ENCODE data around the gene ZP4.
"Not testable (repeated sequence)": the region's sequence is repeated elsewhere in the genome, so short reads cannot be mapped to it uniquely, and the experiment has no call there.

ZP4 gene

DNA sequence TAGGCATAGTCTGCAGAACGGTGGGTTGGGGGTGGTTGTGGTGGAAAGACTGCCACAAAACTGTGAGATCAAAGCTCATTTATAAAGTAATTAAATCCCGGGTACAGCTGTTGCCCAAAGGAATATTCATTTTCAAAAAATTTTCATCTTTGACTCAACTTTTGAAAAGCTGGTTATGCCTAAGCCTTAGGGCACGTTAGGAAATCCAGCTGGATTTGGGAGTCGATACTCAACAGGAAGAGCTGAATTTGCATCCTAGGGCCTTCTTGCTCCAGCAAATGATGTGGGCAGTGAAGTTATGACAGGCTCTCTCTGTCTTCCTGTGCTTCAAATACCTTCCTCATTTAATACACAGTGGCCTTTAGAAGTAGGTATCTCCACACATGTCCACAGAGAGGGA, 31.7 kb downstream of the ZP4 start:
- no peak for DNase-seq (ENCODE audit: extremely low read depth, low read depth)
- H3K4me3 ChIP-seq (replicated peaks; ENCODE audit: low read depth, low read length): no peak overlapping the region
- TF ChIP-seq, protein P1, sequence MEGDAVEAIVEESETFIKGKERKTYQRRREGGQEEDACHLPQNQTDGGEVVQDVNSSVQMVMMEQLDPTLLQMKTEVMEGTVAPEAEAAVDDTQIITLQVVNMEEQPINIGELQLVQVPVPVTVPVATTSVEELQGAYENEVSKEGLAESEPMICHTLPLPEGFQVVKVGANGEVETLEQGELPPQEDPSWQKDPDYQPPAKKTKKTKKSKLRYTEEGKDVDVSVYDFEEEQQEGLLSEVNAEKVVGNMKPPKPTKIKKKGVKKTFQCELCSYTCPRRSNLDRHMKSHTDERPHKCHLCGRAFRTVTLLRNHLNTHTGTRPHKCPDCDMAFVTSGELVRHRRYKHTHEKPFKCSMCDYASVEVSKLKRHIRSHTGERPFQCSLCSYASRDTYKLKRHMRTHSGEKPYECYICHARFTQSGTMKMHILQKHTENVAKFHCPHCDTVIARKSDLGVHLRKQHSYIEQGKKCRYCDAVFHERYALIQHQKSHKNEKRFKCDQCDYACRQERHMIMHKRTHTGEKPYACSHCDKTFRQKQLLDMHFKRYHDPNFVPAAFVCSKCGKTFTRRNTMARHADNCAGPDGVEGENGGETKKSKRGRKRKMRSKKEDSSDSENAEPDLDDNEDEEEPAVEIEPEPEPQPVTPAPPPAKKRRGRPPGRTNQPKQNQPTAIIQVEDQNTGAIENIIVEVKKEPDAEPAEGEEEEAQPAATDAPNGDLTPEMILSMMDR (IDR thresholded peaks at IDR 0.05; ENCODE audit: low read depth, low read length, missing control alignments): no peak

DNA sequence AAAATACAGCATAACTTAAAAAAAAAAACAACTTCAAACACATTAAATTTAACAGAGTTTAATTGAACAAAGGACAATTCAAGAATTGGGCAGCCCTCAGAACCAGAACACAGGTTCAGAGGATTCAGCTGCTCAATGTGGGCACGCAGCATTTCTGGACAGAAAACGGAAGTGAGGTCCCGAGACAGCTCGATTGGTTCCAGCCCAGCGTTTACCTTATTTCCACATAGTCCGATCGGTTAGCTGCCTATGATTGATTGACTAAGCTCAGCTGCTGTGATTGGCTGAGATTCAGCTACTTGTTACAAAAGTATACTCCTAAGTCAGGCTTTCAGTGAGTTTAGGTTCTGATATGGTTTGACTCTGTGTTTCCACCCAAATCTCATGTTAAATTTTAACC, 33.3 kb downstream of the ZP4 start:
- no peak for DNase-seq (ENCODE audit: extremely low read depth, low read depth)
- no peak overlapping the region for H3K4me3 ChIP-seq (replicated peaks; ENCODE audit: low read depth, low read length)
- TF ChIP-seq, protein P1 (IDR thresholded peaks at IDR 0.05; ENCODE audit: low read depth, low read length, missing control alignments): no peak

DNA sequence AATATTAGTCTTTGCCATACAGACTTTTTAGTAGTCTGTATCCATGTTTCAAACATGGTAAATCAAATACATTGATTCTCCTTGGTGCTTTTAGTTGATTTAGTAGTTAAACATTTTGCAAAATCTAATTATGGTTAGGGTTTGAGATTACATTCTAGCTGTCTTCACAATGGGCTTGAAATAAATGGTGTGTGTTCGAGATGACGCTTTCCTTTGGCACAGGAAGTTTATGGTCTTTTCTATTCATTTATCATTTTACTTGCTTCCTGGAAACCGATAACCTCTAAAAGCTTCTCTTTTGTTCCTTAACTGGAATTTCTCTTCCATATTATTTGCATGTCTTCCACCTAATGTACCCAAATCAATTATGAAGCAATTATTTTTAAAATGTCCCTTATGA, 38.4 kb downstream of the ZP4 start:
- no peak for DNase-seq (ENCODE audit: extremely low read depth, low read depth)
- TF ChIP-seq, protein P1 (IDR thresholded peaks at IDR 0.05; ENCODE audit: low read depth, low read length, missing control alignments): no peak
- H3K4me3 ChIP-seq (replicated peaks; ENCODE audit: low read depth, low read length): no peak overlapping the region

DNA sequence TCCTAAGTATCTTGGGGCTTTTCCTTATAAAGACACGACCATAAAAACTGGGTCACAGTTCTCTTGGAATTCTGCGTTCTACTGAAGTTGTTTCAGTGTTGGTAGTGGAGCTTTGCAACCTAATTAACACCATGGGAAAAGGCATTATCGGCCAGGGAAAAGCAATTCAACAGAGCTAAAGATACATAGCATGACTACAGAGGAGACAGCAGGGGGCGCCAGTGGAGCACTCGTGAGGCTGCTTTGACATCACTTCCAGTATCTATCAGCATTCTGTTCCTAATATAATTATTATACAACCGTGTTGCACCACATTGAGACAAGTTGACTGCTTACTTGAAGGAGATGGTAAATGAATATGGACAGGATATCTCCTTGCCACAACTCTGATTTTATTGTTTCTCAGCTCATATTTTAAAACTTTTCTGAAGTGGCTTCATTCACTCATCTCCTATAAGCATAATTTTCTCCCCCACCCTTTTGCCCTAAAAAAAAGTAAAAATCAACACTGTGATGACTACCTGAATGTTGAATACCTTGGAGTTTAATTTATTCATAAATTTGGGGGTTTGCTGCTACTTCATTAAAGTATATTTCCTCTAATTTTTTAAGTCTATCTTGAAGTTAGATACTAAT, 39.4 kb downstream of the ZP4 start:
- TF ChIP-seq, protein P1 (IDR thresholded peaks at IDR 0.05; ENCODE audit: low read depth, low read length, missing control alignments): peak; percentile 21
- H3K4me3 ChIP-seq (replicated peaks; ENCODE audit: low read depth, low read length): no peak overlapping the region
- no peak for DNase-seq (ENCODE audit: extremely low read depth, low read depth)

DNA sequence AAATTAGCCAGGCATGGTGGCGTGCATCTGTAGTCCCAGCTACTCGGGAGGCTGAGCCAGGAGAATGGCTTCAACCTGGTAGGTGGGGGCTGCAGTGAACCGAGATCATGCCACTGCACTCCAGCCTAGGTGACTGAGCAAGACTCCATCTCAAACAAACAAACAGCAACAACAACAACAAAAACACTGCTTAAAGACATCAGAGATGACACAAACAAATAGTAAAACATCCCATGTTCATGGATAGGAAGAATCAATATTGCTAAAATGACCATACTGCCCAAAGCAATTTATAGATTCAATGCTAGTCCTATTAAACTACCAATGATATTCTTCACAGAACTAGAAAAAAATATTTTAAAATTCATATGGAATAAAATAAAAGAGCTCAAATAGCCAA, 47.2 kb downstream of the ZP4 start:
- not testable (repeated sequence) for DNase-seq (ENCODE audit: extremely low read depth, low read depth)

DNA sequence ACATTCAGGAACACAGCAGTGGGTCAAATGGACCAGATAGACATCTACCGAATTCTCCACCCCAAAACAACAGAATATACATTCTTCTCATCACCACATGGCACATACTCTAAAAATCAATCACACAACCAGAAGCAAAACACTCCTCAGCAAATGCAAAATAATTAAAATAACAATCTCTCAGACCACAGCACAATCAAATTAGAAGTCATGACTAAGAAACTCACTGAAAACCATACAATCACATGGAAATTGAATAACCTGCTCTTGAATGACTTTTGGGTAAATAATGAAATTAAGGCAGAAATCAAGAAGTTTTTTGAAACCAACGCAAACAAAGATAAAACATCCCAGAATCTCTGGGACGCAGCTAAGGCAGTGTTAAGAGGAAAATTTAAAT, 49.2 kb downstream of the ZP4 start:
- no peak for DNase-seq (ENCODE audit: extremely low read depth, low read depth)
- no peak overlapping the region for H3K4me3 ChIP-seq (replicated peaks; ENCODE audit: low read depth, low read length)
- TF ChIP-seq, protein P1 (IDR thresholded peaks at IDR 0.05; ENCODE audit: low read depth, low read length, missing control alignments): no peak

More for the DNA sequence above, 47.2 kb downstream of the ZP4 start:
- H3K4me3 ChIP-seq (replicated peaks; ENCODE audit: low read depth, low read length): not testable (repeated sequence)

DNA sequence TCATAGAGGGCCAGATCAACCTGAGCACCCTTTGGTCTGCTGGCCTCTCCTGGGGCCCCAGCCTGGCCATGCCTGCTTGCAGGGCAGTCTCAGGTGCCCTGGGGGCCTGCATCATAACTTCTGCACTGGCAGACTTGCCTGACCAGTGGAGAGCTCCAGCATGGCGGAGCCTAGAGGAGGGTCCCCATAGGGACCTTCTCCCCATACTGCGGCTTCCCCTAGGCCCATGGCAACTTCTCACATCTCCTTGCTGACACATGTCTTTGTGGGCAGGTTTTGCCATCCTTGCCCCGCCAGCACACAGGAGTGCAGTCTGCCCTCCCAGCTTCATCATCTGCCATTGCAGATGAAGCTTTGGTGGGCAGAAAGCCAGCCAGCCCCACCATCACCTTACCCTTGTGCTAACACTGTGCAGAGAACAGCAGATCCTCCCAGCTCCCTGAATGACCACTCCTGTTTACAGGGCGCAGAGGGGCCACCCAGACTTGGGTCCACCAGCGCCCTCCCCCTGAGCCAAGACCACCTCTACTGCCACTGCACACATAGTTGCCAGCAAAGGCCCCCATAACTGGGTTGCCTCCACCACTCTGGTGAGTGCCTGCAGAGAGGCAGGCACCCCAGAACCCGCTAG, 51.7 kb downstream of the ZP4 start:
- no peak overlapping the region for H3K4me3 ChIP-seq (replicated peaks; ENCODE audit: low read depth, low read length)
- TF ChIP-seq, protein P1 (IDR thresholded peaks at IDR 0.05; ENCODE audit: low read depth, low read length, missing control alignments): no peak
- DNase-seq (ENCODE audit: extremely low read depth, low read depth): no peak
